Activated CD8-positive, alpha-beta memory T cell treated with anti-CD3 and anti-CD28 coated beads, Interleukin-2, amount 50 U/mL, for 4 hours (primary cell): Measurements from ENCODE around the gene MINDY2.

ENCODE experiments used
- DNase-seq: peaks from one replicate; pipeline ENCODE4 v3.0.0-alpha.2; 2020

The MINDY2 gene

DNA sequence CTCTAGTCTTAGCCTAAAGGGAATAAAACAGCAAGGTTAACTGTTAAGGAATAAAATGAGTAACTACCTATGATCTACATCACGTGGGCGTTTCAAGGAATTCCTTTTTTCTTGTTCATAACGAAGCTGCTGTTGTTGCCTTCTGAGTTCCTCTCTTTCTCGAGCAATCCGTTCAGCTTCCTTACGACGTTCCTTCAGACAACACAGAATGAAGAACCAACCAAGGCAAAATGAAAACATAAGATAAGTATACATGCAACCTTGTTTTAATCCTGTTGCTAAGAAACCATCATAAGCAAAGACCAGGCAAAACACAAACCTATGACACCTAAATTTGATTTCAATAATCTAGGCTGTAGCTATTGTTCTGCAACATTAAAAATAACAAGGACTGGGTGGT, 118.3 kb downstream of the MINDY2 start:
- DNase-seq, result no peak

DNA sequence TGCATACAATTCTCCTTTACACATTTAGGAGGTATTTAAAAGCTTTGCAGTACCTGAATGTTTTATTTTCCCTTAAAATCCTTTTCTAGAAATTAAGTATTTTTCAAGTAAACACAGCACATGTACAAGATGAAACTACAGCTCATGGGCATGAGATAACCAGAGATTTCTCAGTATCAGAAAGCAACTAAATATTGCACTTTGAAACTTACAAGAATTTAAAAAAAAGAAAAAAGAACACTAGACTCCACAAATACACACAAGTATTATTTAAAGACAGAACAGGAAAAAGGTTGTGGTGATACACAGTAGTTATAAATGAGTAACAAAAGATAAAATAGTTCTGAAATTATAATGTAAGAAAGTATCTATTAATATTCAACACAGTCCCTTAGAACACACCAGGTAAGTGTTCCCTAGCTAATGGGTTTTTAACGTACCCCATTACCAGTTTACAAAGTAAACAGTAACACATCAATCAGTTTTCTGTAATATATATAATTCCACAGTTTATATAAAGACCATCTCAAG, 127.1 kb downstream of the MINDY2 start:
- DNase-seq, result no peak

DNA sequence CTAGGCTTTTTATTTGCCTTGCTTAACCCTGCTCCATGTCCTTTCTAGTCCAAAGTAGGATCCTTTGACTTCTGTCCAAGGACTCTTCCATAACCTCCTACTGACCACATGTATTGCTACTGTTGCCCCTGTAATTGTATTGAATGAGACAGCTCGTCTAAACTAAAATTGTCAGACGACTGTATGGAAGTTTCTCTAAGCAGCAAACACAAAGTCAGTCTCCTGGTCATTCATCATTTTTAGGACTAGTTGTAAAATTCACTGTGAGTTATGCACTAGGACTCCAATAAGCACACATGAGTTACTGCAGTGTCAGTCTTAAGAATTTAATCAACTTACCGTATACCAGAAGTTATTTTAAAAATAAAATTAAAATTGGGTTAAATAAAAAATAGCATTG, 129.5 kb downstream of the MINDY2 start:
- DNase-seq, result no peak

DNA sequence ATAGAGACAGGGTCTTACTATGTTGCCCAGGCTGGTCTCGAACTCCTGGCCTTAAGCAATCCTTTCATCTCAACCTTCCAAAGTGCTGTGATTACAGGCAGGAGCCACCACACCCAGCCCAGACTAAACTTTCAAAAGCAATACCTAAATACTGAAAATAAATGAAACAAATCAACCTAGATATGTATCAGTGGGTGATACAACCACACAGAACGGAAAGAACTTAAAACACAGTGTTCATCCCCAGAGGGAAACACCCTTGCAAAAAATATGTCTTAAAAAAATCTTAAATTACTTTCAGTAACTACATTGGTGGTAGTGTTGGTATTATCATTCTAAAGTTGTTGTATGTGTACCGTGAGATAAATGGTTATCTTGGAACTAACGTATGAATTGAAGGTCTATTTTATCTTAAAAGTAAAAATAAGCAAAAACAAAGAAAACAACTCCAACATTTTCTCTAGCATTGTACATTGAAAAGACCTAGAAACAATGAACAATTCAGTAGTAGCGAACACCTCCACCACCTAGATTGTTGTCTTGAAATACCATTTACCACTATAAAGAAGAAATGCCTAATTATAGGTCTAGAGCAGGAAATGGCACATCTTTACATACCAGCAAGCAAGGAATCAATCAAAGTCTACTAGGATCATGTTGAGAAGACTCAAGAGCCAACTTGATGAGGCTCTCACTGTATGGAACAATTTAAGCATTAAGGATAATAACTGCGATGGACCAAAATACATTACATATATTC, 137.6 kb downstream of the MINDY2 start:
- DNase-seq, result no peak

DNA sequence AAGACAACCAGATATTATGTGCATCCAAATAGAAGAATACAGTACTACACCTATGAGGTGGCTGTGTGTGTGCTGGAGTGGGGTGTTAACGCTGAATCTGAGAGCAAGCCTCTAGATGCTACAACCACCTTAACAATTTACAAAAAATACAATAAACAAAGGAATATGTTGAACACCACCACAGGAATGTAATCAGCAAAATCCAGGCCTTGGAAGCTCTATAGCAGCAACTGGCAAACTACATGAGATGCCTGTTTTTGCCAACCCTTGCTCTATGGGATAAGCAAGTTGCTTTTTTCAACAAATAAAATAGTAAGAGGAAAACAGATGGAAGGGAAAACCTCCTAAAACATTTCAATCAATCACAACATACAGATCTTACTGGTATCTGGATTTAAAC, 138.5 kb downstream of the MINDY2 start:
- DNase-seq, result no peak

DNA sequence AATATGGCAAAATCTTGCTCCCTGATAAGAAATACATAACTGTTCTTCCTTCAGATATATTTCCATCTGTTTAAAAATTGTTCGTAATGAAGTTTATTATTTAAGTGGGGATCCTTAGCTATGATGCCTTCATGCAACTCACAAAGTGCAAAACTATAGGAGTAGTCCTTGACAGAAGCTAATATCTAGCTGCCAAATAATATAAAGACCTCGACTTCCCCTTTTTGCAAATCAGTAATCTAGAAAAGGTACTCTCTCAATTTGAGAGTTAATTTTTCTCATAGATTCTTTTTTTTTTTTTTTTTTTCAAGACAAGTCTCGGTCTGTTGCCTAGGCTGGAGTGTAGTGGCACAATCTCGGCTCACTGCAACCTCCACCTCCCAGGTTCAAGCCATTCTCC, 139.4 kb downstream of the MINDY2 start:
- DNase-seq, result no peak
